ENCODE results near the gene TDP1.

TDP1 gene

DNA sequence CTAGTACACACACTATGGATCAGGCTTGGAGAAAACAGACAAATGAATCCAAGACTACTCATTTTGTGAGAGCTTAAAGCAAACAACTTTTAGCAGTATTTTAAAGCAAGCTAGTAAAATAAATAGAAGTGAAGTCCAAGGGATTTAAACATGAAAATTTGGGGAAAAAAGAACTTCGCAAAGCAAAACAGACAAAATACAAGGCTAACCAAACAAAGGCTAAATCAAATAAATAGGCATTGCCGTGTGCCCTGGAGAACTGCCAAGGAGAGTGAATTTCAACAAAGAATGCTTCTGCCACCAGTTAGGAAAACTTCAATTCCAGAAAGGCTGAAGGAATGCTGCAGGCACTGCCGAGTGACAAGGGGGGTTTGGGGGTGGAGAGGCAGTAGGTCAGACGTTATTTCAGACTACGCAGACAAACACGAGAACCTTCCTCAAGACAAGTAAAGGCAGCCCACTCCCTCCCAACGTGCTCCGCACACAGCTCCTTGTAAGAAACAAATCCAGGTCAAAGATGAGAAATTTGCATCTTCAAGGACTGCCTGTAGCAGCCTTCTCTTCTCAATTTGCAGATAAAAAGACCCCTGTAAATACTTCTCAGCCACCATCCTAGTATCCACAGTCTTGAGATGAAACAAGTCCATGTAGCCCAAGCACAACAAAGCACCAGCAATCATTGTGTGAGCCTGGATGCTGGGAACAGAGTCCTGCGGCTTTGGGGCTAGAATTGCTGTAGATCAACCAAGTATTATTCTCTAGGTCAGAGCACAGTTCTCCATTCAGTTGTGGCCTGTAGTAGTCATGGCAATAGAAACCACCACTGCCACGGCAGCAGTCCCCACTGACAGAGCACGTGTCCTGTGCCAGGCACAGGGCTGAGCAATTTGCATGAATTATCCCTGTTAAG is 44.5 kb upstream of the TDP1 start:
- TF ChIP-seq CTCF (conservative IDR thresholded peaks at IDR 0.05; ENCODE audit: low read depth, low read length): no peak
- no peak overlapping the region for H3K4me3 ChIP-seq (ENCODE audit: low read length)
- DNase-seq (ENCODE audit: low read depth): peak; percentile 69

- TF ChIP-seq CTCF (conservative IDR thresholded peaks at IDR 0.05; ENCODE audit: low read depth, low read length): no peak
- DNase-seq (ENCODE audit: low read depth): no peak
- no peak overlapping the region for H3K4me3 ChIP-seq (ENCODE audit: low read length)
Measured at GRCh38 chr14:89912221-89912620, 43.5 kb upstream of the TDP1 start.

- DNase-seq (ENCODE audit: low read depth): peak; percentile 97
- H3K4me3 ChIP-seq (ENCODE audit: low read length): no peak overlapping the region
- TF ChIP-seq CTCF (conservative IDR thresholded peaks at IDR 0.05; ENCODE audit: low read depth, low read length): no peak
Measured at GRCh38 chr14:89912667-89913211, 43.0 kb upstream of the TDP1 start.

GRCh38 chr14:89915114-89915878 is 40.4 kb upstream of the TDP1 start:
- DNase-seq (ENCODE audit: low read depth): peak; percentile 34
- no peak overlapping the region for H3K4me3 ChIP-seq (ENCODE audit: low read length)
- peak; percentile 94 for TF ChIP-seq CTCF (conservative IDR thresholded peaks at IDR 0.05; ENCODE audit: low read depth, low read length)

DNA sequence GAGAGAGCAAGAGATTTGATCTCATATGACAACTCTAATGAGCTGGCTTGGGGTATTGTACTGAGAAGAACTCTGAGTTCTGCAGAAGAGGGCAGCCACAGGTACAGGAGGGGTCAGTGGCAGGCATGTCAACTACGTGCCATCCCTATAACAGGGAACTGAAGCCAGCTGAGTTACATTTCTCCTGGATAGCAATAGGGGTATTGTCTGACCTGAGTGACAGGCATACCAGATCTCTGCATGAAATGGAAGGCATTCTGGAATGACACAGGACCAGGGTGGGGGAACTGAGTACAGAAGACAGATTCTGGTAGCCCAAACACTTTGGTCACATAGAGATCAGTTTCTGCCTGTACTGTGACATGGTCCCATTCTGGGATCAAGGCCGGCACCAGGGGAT is 37.0 kb upstream of the TDP1 start:
- no peak for DNase-seq (ENCODE audit: low read depth)
- no peak overlapping the region for H3K4me3 ChIP-seq (ENCODE audit: low read length)
- no peak for TF ChIP-seq CTCF (conservative IDR thresholded peaks at IDR 0.05; ENCODE audit: low read depth, low read length)

- no peak overlapping the region for H3K4me3 ChIP-seq (ENCODE audit: low read length)
- no peak for TF ChIP-seq CTCF (conservative IDR thresholded peaks at IDR 0.05; ENCODE audit: low read depth, low read length)
- no peak for DNase-seq (ENCODE audit: low read depth)
Measured at GRCh38 chr14:89920056-89920455, 35.7 kb upstream of the TDP1 start.
